T-helper 2 cell treated with Interferon-gamma antibody and Interleukin-4, amounts not matched to agents 100 ng/mL and 5 ng/mL, for 36 hours (primary cell): ENCODE measurements around the gene HEATR3. TPM values are rescaled to one million over a fixed set of nuclear protein-coding genes. Genes with fewer than 3 reads are reported as not detected.
"Not testable (repeated sequence)": the region's sequence is repeated elsewhere in the genome, so short reads cannot be mapped to it uniquely, and the experiment has no call there.

ENCODE experiments used
- intact Hi-C: fragments of 100-400 bp; cut with micrococcal nuclease; formaldehyde crosslinking; loops from one replicate; pipeline ENCODE4 v1.15.1; 2023
- total RNA-seq: library from RNA; stranded (reverse); gene quantifications from 2 replicates; pipeline ENCODE4 v1.2.3, GENCODE V29; 2022

The HEATR3 gene
- total RNA-seq, 1 donor from 2014 or later, result 28.7 TPM

- intact Hi-C loops, result no loop called here
Observed at GRCh38 chr16:50096791-50097190, 31.0 kb downstream of the HEATR3 start.

- intact Hi-C loops, result no loop called here
Observed at GRCh38 chr16:50099957-50100648, 34.3 kb downstream of the HEATR3 start.

- intact Hi-C loops, result loop anchor here (2.0 kb wide), 1 partner anchor 51 kb away; the partner anchor contains the start of gene TENT4B
Observed at GRCh38 chr16:50102051-50102746, 36.4 kb downstream of the HEATR3 start.

GRCh38 chr16:50103764-50104163 lies 38.0 kb downstream of the HEATR3 start:
- intact Hi-C loops, result loop anchor here (2.0 kb wide), 1 partner anchor 49 kb away; the partner anchor contains the start of gene TENT4B

- intact Hi-C loops, result no loop called here
Observed at GRCh38 chr16:50114357-50115129, 48.8 kb downstream of the HEATR3 start.

- intact Hi-C loops, result no loop called here
Observed at GRCh38 chr16:50120711-50121110, 54.9 kb downstream of the HEATR3 start.

GRCh38 chr16:50121278-50121677 lies 55.5 kb downstream of the HEATR3 start:
- intact Hi-C loops, result no loop called here

- intact Hi-C loops, result no loop called here
Observed at GRCh38 chr16:50121721-50122445, 56.1 kb downstream of the HEATR3 start.

GRCh38 chr16:50123417-50123816 lies 57.6 kb downstream of the HEATR3 start:
- intact Hi-C loops, result no loop called here

GRCh38 chr16:50124769-50125168 lies 59.0 kb downstream of the HEATR3 start:
- intact Hi-C loops, result no loop called here

GRCh38 chr16:50126183-50126582 lies 60.4 kb downstream of the HEATR3 start:
- intact Hi-C loops, result no loop called here

- intact Hi-C loops, result not testable (repeated sequence)
Observed at GRCh38 chr16:50132571-50132970, 66.8 kb downstream of the HEATR3 start.

- intact Hi-C loops, result no loop called here
Observed at GRCh38 chr16:50133214-50133613, 67.4 kb downstream of the HEATR3 start.

- intact Hi-C loops, result no loop called here
Observed at GRCh38 chr16:50136399-50136798, 70.6 kb downstream of the HEATR3 start.

- intact Hi-C loops, result no loop called here
Observed at GRCh38 chr16:50137268-50137667, 71.5 kb downstream of the HEATR3 start.

GRCh38 chr16:50139580-50139979 lies 73.8 kb downstream of the HEATR3 start:
- intact Hi-C loops, result no loop called here

GRCh38 chr16:50144211-50144610 lies 78.4 kb downstream of the HEATR3 start:
- intact Hi-C loops, result no loop called here

- intact Hi-C loops, result no loop called here
Observed at GRCh38 chr16:50146479-50147435, 81.0 kb downstream of the HEATR3 start.

- intact Hi-C loops, result loop anchor here (5.0 kb wide), 2 partner anchors 294 to 396 kb away; partner anchors contain the start of genes NKD1 and ZNF423
Observed at GRCh38 chr16:50151322-50151721, 85.6 kb downstream of the HEATR3 start.

GRCh38 chr16:50151756-50152155 lies 86.0 kb downstream of the HEATR3 start:
- intact Hi-C loops, result loop anchor here (1.0 to 5.0 kb wide), 8 partner anchors 15 to 590 kb away; partner anchors contain the start of genes ADCY7, CNEP1R1, HEATR3 and NKD1
